Mononuclear cell (primary cell): ENCODE data around the gene MPP2. TPM values are rescaled to one million over a fixed set of nuclear protein-coding genes. Genes with fewer than 3 reads are reported as not detected.
"Not testable (repeated sequence)": the region's sequence is repeated elsewhere in the genome, so short reads cannot be mapped to it uniquely, and the experiment has no call there.

Source experiments
- H3K27me3 ChIP-seq: 2 replicates; pipeline ENCODE4 v1.6.0; 2011; ENCODE audit warnings: low read length, control low read depth; ENCODE audit not compliant: insufficient read depth
- H3K4me1 ChIP-seq: 2 replicates; pipeline ENCODE4 v1.5.1; 2011; ENCODE audit warnings: mild to moderate bottlenecking, low read length, control low read depth; ENCODE audit not compliant: insufficient read depth
- H3K4me3 ChIP-seq: 2 replicates; pipeline ENCODE4 v1.5.1; 2011; ENCODE audit warnings: mild to moderate bottlenecking, low read length, moderate library complexity
- H3K9me3 ChIP-seq: 2 replicates; pipeline ENCODE4 v1.5.1; 2011; ENCODE audit warnings: low read depth, mild to moderate bottlenecking, control low read depth, low read length
- total RNA-seq: library from RNA; depleted of rRNA; stranded (reverse); fragments of >200 nt; gene quantifications from one replicate; pipeline ENCODE4 v1.2.3, GENCODE V29; 2012

MPP2 gene, protein sequence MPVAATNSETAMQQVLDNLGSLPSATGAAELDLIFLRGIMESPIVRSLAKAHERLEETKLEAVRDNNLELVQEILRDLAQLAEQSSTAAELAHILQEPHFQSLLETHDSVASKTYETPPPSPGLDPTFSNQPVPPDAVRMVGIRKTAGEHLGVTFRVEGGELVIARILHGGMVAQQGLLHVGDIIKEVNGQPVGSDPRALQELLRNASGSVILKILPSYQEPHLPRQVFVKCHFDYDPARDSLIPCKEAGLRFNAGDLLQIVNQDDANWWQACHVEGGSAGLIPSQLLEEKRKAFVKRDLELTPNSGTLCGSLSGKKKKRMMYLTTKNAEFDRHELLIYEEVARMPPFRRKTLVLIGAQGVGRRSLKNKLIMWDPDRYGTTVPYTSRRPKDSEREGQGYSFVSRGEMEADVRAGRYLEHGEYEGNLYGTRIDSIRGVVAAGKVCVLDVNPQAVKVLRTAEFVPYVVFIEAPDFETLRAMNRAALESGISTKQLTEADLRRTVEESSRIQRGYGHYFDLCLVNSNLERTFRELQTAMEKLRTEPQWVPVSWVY
- total RNA-seq, result 1.4 TPM

DNA sequence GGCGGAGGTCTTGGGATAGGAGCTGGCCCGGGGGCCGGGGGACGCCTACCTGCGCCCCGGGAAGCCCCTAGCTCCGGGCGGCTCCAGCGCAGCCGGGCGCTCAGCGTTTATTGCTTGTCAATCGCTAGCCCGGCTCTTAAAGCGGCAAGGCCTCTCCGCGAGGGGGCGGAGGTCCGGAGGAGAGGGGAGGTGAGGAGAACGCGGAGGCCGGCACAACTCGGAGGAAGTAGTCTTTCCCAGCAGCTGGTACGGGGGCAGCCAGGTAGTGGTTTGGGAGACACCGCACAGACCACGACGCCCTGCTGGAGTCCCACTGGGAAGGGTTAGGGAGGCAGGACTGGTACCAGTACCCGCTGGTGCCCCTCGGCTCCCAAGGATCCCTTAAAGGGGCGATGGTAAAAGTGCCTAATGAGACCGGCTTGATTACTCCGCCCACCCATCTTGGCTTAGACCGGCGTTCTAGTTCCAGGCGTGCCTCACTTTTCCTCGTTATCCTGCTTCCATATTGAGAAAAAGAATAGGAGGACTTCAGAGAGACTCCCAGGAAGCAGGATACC is at the start of gene MPP2:
TSS of gene MPP2 (minus strand) at position 112 of the 557 bp plus-strand sequence. CDS start 3,076 bp downstream, outside the sequence.
- peaks cover 53% of the 10 kb centered on the region for H3K27me3 ChIP-seq

DNA sequence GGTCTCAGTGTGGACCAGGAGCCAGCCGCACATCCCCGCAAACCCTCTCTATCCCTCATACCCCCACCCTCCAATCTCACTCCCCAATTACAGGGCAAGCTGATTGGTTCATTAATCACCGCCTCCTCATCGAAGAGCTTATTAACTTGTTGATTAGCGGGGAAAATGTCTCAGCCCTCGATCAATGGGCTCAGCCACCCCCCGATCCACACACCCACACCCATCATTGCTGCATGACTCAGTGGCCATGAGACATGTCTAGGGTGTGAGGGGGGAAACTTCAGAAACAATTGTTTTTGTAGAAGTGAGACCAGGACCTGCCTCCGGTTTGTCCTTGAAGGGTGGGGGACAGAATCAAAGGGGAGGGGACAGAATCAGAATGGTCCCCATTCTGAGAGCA is 48.9 kb upstream of the MPP2 start:
- H3K9me3 ChIP-seq, result no peaks in the 10 kb centered on the region
- peaks cover 25% of the 10 kb centered on the region for H3K27me3 ChIP-seq
- H3K4me3 ChIP-seq, result no peak overlapping the region
- peaks cover 5% of the 10 kb centered on the region for H3K4me1 ChIP-seq

More for the DNA sequence above, at the start of gene MPP2:
- Histone ChIP-seq H3K4me1 (peaks cover 25% of the 10 kb centered on the region), H3K9me3 (no peaks in the 10 kb centered on the region), H3K4me3 (peak within 1 kb of the TSS; percentile 28)

DNA sequence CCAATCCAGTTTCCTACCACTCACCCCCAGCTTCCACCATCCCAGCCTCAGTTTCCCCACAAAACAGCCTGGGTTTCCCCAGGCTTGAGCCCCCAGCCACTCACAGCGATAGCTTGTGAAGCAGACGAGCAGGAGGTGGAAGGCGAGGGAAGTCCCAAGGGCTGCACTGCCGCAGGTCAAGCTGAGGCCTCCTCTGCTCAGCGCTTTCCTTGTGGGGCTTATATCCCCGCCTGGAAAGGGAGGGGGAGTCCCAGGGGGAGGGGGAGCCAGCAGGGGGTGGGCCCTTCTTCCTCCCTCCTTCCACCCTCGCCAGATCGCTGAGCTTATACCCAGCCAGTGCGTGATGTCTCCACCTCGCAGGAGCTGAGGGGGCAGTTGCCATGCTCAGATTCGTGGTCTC is 46.4 kb upstream of the MPP2 start, which contains the start of gene PYY:
TSS of gene PYY (minus strand) at position 195 of the 400 bp plus-strand sequence. CDS start 457 bp downstream, outside the sequence.
- H3K4me1 ChIP-seq, result peaks cover 5% of the 10 kb centered on the region
- no peak within 1 kb of the TSS for H3K4me3 ChIP-seq
- no peaks in the 10 kb centered on the region for H3K9me3 ChIP-seq
- peaks cover 29% of the 10 kb centered on the region for H3K27me3 ChIP-seq

DNA sequence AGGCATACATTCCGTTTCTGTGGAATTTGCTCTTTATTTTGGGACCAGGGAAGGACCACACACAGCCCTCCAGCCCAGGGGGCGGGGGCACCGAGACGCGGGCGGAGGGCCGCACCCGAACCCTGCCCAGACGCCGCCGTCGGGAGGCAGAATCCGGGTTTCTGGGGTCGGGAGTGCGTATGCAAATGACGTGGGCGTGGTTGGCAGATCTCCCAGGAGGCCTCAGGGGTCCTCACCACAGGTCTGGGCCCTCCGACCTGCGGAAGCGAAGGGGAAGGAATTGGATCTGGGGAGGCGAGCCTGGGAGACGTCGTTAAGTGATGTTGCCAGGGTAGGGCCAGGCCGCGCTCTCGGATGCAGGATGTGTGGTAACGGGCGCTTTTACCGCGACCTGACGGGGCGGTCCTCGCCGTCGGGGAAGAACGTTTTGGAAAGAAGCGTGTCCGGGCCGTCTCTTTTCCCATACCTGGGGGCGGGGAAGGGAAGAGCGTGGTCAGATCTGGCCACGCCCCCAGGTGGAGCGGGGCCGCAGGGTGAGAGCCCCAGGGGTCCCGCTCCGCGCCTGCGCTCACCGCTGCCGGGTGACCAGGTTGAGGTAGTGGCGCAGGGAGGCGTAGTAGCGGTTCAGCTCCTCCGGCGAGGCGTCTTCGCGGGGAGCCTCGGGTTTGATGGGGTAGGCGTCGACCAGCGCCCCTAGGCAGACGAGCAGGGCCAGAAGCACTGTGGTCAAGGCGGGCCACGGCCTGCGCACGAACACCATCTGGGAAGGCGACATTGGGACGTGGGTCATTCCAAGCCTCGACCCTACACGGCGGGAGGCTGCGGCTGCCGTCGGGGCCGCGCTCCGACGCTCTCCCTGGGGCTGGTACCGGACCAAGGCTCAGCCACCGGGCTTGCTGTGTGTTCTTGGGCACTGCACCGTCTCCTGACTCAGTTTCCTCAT is 45.7 kb upstream of the MPP2 start:
- Histone ChIP-seq H3K4me1 (peaks cover 5% of the 10 kb centered on the region), H3K4me3 (no peak overlapping the region), H3K9me3 (no peaks in the 10 kb centered on the region), H3K27me3 (peaks cover 29% of the 10 kb centered on the region)

DNA sequence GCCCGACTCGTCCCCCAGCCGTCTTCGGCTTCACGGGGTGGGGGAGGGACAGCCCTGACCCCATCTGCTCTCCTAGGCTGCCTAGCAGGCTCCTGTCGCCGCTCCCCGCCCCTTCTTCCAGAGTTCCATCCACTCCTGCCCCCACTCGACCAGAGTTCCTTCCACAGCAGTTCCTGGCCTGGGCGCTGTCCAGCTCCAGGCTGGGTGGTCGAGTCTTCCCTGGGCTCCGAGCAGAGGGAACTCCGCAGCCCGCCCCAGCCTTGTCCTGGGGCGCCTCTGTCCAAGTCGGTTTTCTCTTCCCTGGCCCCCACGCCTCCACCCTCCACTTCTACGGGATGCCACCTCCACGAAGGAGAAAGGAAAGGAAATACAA is 45.0 kb upstream of the MPP2 start:
- H3K27me3 ChIP-seq, result peaks cover 29% of the 10 kb centered on the region

DNA sequence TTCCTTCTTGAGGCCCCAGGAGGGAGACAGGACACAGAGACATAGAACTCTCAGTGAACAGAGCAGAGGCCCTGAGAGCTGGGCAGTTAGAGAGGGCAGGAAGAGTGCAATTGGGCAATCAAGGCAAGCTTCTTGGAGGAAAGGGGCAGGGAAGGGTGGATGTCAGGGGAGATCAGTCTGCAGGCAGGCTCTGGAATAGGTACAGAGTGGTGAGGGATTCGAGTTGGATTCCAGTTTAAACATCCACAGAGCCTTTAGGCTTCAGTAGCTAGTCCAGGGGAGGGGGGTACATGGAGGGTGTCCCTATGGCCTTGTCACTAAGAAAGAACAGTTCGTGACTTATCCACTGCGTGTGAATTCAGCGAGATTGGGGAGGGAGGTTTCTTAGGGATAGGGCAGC is 44.4 kb upstream of the MPP2 start:
- Histone ChIP-seq H3K4me1 (peaks cover 5% of the 10 kb centered on the region), H3K9me3 (no peaks in the 10 kb centered on the region), H3K27me3 (peaks cover 29% of the 10 kb centered on the region), H3K4me3 (no peak overlapping the region)

More for the DNA sequence above, 45.0 kb upstream of the MPP2 start:
- Histone ChIP-seq H3K4me3 (no peak overlapping the region), H3K4me1 (peaks cover 5% of the 10 kb centered on the region), H3K9me3 (no peaks in the 10 kb centered on the region)

DNA sequence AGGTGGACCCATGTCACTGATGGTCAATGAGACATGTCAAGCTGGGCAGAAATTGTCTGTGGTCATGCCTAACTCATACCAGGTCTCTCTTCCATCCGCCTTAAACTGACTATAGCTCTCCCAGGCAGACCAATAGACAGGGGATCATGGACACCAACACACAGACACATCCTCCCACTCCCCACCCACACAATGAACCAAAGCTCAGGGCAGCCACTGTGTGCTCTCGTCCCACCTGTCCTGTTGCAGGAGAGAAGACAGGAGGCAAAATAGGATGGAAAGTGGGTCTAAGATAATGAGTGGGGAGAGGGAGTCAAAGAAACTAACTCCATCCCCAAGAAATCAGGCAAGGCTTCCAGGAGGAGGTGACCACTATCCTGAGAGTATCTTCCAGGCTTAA is 43.2 kb upstream of the MPP2 start:
- no peak overlapping the region for H3K4me3 ChIP-seq
- H3K27me3 ChIP-seq, result peaks cover 29% of the 10 kb centered on the region
- no peaks in the 10 kb centered on the region for H3K9me3 ChIP-seq
- H3K4me1 ChIP-seq, result peaks cover 5% of the 10 kb centered on the region

DNA sequence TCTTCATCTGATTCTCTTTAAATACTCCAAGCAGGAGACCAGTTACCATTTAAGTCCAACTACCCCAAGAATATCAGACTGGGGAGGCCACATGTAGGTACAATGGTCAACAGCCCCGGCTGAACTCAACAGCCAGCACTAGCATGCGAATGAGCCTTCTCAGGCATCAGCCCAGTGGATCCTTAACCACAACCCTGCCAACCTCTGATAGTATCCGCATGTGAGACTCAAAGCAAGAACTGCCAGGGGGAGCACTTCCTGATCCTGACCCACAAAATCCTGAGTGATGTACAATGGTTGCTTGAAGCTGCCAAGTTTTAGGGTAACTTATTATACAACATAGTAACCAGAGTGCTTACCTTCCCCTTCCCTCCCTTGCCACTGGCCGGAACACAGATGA is 42.4 kb upstream of the MPP2 start:
- no peaks in the 10 kb centered on the region for H3K9me3 ChIP-seq
- peaks cover 29% of the 10 kb centered on the region for H3K27me3 ChIP-seq
- no peak overlapping the region for H3K4me3 ChIP-seq
- peaks cover 5% of the 10 kb centered on the region for H3K4me1 ChIP-seq

DNA sequence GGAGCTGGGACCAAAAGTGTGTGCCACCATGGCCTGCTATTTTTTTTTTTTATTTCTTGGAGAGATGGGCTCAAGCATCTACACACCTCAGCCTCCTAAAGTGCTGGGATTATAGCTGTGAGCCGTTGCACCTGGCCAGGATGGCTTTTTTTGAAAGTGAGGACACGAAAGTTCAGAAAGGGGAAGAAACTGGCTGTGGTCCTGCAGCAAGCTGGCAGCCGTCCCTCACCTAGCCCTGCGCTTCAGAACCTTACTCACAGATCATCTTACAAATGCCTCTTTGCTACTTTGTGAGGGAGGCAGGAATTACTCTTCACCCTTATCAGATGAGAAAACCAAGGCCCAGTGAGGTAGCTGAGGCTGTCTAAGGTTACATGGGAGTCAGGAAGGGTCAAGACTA is 39.4 kb upstream of the MPP2 start:
- no peaks in the 10 kb centered on the region for H3K9me3 ChIP-seq
- peaks cover 6% of the 10 kb centered on the region for H3K27me3 ChIP-seq
- H3K4me3 ChIP-seq, result no peak overlapping the region
- no peaks in the 10 kb centered on the region for H3K4me1 ChIP-seq

DNA sequence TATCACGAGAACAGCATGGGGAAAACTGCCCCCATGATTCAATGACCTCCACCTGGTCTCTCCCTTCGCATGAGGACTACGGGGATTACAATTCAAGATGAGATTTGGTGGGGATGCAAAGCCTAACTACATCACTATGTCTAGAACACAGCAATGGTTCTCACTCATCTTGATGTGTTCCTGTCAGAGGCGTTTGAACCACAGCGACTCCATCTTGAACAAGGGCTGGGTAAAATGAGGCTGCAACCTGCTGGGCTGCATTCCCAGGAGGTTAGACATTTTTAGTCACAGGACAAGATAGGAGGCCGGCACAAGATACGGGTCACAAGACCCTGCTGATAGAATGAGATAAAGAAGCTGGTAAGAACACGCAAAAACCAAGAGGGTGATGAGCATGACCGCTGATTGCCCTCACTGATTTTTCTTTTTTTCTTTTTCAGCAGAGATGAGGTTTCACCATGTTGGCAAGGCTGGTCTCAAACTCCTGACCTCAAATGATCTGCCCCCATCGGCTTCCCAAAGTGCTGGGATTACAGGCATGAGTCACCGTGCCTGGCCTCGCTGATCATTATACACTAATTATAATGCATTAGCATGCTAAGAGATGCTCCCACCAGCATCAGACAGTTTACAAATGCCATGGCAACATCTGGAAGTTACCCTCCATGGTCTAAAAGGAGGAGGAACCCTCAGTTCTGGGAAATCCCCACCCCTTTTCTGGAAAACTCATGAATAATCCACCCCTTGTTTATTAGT is 37.9 kb upstream of the MPP2 start:
- Histone ChIP-seq H3K9me3 (no peaks in the 10 kb centered on the region), H3K4me3 (no peak overlapping the region), H3K4me1 (no peaks in the 10 kb centered on the region), H3K27me3 (no peaks in the 10 kb centered on the region)

DNA sequence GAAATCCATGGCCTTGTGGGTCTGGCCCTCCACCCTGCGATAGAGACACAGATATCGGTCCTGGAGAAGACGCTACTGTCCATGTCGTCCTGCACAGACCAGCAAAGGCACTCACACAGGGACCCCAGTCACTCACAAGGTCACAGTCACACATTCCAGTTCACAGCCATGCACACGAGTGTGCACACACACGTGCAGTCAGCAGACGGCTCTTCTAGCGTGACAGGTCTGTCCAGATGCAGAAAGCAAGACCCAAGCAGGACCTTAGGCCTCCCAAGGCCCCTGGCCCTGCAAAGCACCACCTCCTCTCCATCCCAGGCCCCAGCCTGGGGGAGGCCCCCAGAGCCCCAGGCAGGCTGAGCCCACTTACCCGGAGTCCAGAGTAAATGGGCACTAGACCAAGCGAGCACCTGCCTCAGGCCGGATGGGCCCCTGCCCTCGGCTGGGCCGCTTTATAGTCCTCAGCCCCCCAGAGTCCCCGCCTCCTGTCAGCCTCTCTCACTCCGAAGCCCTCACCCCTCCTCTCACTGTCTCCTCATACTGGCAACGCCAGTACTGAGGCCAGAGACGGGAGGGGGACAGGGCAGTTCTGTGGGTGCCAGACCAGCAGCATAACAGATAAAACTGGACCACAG is 34.8 kb upstream of the MPP2 start, which contains the start of gene PPY:
TSS of gene PPY (minus strand) at position 426 of the 635 bp plus-strand sequence. CDS start 822 bp downstream, outside the sequence.
- H3K4me1 ChIP-seq, result peaks cover 4% of the 10 kb centered on the region
- H3K9me3 ChIP-seq, result no peaks in the 10 kb centered on the region
- peaks cover 6% of the 10 kb centered on the region for H3K27me3 ChIP-seq
- no peak within 1 kb of the TSS for H3K4me3 ChIP-seq

DNA sequence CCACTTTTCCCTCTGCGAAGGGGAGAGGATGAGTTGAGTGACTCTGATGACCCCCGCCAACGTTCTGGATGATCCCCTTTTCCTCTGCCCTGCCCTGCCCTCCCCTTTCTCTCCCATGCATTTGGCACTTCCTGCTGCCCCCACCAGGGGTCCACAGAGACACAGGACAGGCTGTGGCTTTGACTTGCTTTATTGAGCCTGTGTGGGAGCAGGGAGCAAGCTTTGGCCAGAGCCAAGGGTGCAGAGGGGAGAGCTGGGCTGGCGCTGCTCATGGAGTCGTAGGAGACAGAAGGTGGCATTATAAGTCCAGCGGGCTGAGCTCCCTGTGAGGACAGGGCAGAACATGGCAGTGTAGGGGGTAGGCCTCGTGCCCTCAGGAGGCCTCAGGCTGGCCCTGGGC is 33.3 kb upstream of the MPP2 start:
- H3K27me3 ChIP-seq, result peaks cover 6% of the 10 kb centered on the region
- no peak overlapping the region for H3K4me3 ChIP-seq
- peaks cover 4% of the 10 kb centered on the region for H3K4me1 ChIP-seq
- H3K9me3 ChIP-seq, result no peaks in the 10 kb centered on the region

DNA sequence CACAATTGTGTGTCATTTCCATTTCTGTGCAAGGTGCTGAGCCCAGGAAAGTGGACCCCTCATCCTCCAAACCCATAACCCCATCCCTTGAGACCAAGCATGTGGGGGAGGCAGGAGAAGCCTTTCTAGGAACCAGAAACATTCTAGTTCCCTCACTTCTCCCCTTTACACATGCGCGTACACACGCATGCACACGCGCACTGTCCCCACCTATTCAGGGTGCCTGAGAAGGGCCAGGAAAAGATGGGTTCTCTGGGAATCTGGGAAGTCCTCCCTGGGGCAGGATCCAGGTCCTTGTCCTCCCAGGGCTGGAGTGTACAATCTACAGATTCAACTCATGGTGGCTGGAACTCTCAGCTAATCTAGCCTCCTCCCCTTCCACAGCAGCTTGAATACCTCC is 32.5 kb upstream of the MPP2 start:
- Histone ChIP-seq H3K27me3 (peaks cover 6% of the 10 kb centered on the region), H3K4me1 (peaks cover 4% of the 10 kb centered on the region), H3K4me3 (no peak overlapping the region), H3K9me3 (no peaks in the 10 kb centered on the region)

DNA sequence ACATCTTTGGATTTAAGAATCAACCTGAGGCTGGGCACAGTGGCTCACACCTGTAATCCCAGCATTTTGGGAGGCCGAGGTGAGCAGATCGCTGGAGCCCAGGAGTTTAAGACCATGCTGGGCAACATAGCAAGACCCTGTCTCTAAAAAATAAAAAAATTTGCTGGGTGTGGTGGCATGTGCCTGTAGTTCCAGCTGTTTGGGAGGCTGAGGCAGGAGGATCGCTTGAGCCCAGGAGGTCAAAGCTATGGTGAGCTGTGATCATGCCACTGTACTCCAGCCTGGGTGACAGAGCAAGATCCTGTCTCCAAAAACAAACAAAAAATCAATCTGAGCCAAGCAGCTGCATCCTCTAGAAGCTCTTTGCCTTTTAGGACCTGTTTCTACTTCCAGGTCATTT is 32.1 kb upstream of the MPP2 start:
- not testable (repeated sequence) for H3K9me3 ChIP-seq, H3K4me3 ChIP-seq, H3K27me3 ChIP-seq, H3K4me1 ChIP-seq
